Stimulated activated CD8-positive, alpha-beta memory T cell treated with anti-CD3 and anti-CD28 coated beads, Interleukin-7, amount 100 ng/mL, for 48 hours (primary cell): ENCODE measurements around the gene ARID5A.

Source experiments
- DNase-seq, 2 donors: peaks; one replicate each; pipeline ENCODE4 v3.0.0-alpha.2; 2020; ENCODE audit warnings: low read depth in 1 of 2; ENCODE audit errors: extremely low read depth in 1 of 2

ARID5A gene

GRCh38 chr2:96591494-96591893, 54.9 kb downstream of the ARID5A start:
- DNase-seq, result no peak

DNA sequence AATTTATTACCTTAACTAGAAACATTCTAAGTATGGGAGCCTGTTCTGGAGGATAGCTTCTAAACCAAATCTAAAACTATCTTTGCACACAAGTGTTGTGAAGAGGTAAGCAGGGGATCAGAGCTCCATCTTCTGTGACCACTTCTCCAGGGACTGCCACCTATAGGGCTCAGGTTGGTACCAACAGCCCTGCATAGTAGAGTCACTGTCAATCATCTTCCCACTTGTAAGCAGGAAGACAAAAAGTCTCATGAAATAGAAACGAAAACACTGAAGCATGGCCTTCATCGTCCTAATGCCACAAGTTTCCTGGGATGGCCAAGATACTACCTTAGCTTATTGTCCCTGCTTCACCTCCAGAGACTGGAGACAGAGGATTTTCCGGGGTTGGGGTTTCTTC, 57.7 kb downstream of the ARID5A start:
- DNase-seq, result no peak

GRCh38 chr2:96594691-96595152, 58.2 kb downstream of the ARID5A start:
- peak in 1 of 2 donors; percentile 33 for DNase-seq

DNA sequence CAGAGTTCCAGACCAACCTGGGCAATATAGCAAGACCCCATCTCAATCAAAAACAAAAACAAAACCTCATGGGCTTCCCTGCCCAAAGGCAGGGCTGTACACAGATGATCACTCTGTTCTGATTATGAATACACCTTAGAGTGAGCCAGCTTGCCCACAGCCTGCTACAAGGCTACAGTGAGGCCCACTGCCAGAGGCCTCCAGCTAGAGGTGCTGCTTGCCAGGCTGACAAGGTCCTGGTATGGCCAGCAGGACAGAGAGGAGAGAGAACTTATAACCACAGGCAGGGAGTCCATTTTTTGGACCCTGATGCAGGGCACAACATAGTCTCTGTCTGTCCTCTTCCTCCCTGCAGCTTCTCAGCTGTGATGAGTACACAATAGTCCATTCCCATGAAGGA, 60.0 kb downstream of the ARID5A start:
- DNase-seq, result no peak

GRCh38 chr2:96599941-96600340, 63.4 kb downstream of the ARID5A start:
- DNase-seq, result no peak

- DNase-seq, result no peak
These were observed 65.1 kb downstream of the ARID5A start for GRCh38 chr2:96601382-96602292.
